Lower leg skin (tissue), 3 donors: ENCODE results near the gene KMT2D.

Source experiments
- POLR2A ChIP-seq, 2 donors: fragments of 450-650 bp; IDR thresholded peaks; one replicate each; pipeline ENCODE4 v1.6.1; 2016 to 2017; ENCODE audit warnings: antibody characterized with exemption in 2 of 2, mild to moderate bottlenecking in 1 of 2, moderate library complexity in 1 of 2
- TF ChIP-seq, protein P1 (sequence below), 3 donors: fragments of 450-650 bp; IDR thresholded peaks; one replicate each; pipeline ENCODE4 v1.5.1; 2016; ENCODE audit warnings: antibody characterized with exemption in 3 of 3, mild to moderate bottlenecking in 3 of 3, moderate library complexity in 2 of 3

DNA sequence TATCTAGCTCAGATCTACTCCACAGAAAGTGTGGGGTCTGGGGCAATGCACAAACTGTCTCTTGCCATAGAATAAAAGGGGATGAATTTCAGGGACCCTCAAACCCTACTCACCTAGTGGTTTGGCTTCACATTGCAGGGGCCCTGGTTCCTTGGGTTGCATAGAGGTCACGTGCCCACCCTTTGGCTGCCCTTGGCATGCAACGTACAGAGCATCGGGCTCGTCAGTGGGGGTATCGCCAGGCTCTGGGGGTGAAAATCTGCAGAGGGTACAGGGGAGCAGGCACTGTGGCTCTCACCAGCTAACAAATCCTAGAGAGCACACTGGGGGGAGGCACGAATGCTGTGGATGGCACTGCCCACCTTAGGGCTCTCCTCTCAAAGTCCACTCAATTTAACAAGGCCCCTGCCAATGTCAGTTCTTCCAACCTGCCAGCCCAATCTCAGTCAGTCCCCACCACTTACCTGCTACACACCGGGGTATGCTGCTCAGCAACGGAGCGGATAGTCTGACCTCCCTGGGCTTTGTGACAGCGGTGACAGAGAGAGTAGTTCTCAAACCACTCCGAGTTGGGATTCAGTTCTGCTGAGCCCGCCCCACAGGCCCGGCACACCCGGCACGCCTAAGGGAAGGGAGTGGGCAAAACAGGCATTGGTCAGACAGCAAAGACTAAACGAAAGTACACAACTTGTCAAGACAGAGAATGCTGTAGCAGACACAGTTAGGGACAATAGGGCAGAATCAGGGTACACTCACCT lies 8.0 kb downstream of the KMT2D start:
- TF ChIP-seq, protein P1, sequence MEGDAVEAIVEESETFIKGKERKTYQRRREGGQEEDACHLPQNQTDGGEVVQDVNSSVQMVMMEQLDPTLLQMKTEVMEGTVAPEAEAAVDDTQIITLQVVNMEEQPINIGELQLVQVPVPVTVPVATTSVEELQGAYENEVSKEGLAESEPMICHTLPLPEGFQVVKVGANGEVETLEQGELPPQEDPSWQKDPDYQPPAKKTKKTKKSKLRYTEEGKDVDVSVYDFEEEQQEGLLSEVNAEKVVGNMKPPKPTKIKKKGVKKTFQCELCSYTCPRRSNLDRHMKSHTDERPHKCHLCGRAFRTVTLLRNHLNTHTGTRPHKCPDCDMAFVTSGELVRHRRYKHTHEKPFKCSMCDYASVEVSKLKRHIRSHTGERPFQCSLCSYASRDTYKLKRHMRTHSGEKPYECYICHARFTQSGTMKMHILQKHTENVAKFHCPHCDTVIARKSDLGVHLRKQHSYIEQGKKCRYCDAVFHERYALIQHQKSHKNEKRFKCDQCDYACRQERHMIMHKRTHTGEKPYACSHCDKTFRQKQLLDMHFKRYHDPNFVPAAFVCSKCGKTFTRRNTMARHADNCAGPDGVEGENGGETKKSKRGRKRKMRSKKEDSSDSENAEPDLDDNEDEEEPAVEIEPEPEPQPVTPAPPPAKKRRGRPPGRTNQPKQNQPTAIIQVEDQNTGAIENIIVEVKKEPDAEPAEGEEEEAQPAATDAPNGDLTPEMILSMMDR (IDR thresholded peaks at IDR 0.05), result no peak
- no peak for TF ChIP-seq POLR2A (IDR thresholded peaks at IDR 0.05)
